GM08714 (cell line): ENCODE data around the gene HMGN3.

Source experiments
- H3K4me3 ChIP-seq: fragments of 200-500 bp; sonication (Bioruptor generic); 2 replicates; pipeline ENCODE4 v1.5.1; 2014; ENCODE audit warnings: mild to moderate bottlenecking, low read length, inconsistent platforms
- ZNF274 ChIP-seq: IDR thresholded peaks from 2 replicates; pipeline ENCODE4 v1.6.1; 2012; ENCODE audit warnings: mild to moderate bottlenecking, low read depth, low read length

The HMGN3 gene

DNA sequence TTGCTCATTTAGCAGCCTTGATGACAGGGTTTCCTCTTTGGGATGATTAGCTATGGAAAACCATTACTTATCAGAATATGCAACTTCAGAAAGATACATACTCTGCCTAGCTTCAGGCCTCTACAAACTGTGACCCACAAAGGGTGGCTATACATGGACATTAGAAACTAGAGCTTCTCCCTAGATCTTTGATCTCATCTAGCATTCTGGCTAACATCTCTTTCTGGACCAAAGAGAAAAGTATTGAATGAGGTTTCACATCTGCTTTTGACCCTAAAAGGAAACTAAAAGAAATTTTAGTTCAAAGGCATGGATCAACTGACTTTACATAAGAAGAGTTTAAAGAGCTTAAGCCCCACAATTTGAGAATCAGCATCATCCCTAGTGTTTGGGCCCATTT lies 12.4 kb upstream of the HMGN3 start:
- TF ChIP-seq ZNF274 = no peak

DNA sequence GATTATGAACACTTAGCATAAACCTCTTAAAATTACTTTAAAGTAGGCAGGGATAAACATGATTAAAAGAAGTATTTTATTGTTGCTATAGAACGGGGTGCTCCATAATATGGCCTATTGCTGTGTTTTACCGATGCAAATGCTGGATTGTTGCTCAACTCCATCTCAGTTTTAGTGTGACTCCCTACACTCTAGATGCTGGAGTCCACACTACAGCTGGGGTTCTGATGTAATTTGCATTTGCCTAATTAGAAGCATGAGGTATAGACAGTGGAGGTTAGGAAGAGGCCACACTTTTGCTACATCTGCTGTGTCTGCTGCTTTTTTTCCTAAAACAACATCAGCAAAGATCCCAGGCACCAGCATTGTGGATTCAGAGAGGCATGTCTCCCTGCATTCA lies 6.7 kb upstream of the HMGN3 start:
- TF ChIP-seq ZNF274 = no peak

More for the DNA sequence above, 12.4 kb upstream of the HMGN3 start:
- H3K4me3 ChIP-seq = no peak overlapping the region

DNA sequence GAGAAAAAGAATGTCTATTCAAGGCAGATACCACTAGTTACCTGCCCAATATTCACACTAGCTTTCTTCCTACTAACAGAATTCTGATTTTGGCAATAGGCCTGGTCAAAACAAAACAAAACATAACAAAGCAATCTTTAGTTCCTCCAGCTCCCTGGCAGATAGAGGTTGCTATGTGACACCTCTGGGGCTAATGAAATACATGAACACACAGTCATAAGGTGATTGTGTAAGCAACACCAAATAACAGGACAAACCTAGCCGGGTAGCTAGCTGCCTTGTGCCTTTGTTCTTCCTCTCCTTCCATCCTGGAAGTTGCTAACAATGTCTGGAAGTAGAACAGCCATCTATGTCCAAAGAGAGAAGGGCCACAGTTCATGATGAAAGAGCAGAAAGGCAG lies 6.0 kb upstream of the HMGN3 start:
- no peak for TF ChIP-seq ZNF274
- H3K4me3 ChIP-seq = no peak overlapping the region

More for the DNA sequence above, 6.7 kb upstream of the HMGN3 start:
- H3K4me3 ChIP-seq = no peak overlapping the region

DNA sequence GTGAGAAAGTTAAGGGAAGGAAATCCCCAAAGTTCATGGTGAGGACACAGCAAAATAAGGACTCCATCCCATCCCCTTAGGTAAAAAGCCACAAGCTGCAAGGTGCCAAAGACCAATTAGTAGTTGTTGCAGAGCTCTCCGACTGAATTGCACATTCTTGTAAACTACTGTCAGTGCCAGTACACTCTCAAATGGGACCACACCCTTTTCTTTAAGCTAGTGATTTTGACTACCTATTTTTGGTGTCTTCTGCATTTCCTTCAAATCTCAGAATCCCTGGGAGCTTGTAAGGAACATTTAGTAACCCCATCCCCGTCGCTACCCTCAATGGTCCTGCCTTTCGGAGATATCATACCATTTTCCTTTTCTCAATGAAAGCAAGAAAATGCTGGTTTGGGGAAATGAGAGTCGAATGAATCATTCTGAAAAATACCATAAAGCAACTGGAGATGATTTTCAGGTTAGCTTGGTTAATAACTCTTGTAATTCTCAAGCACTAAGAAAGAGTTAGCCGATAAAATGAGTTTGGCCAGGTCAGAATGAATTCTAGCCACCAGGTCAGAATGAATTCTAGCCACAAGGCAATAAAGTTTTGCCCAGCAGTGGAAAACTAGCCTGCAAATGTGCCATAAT lies 5.2 kb upstream of the HMGN3 start:
- no peak for TF ChIP-seq ZNF274
- no peak overlapping the region for H3K4me3 ChIP-seq

GRCh38 chr6:79238919-79239318 lies 4.4 kb upstream of the HMGN3 start:
- no peak overlapping the region for H3K4me3 ChIP-seq
- TF ChIP-seq ZNF274 = no peak

- no peak overlapping the region for H3K4me3 ChIP-seq
- no peak for TF ChIP-seq ZNF274
These were observed 2.2 kb upstream of the HMGN3 start for GRCh38 chr6:79236711-79237110.

- TF ChIP-seq ZNF274 = no peak
These were observed 802 bp downstream of the HMGN3 start for GRCh38 chr6:79233611-79234149.

DNA sequence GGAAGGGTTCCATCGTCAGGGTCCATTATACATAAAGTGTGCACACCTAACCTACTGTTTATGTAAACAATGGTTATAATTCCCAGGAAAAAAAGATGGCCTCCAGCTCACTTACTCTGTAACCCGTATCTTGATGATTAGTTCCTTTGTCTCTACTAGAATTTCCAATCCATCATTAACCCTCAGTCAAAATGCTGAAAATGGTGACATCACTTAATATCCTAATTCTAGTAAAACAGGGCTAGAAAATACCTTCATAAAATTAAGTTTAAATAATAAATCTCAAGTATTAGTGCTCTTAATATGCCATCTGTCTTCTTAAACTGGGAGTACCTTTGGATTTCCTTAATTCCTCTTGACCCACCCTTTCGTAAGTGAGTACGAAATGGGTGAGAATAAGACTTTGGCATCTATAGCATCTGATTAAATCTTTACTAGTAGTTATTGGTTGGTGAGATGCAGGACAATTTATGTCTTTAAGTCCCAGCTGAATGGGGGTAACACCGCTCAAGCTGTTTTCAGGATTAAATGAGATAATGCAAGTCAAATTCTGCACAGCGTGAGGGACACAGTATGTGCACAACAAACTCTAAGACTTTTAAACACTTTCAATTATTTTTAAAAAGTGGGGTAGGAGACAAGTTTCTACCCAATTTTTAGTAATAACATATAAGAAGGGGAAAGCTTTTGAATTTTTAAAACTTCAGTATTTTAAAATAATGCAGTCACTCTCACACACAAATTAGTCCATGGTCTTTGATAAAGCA lies 1.6 kb downstream of the HMGN3 start:
- TF ChIP-seq ZNF274 = no peak
- peak overlapping the region; percentile 97 for H3K4me3 ChIP-seq

More at GRCh38 chr6:79233611-79234149, 802 bp downstream of the HMGN3 start:
- peak overlapping the region; percentile 97 for H3K4me3 ChIP-seq

DNA sequence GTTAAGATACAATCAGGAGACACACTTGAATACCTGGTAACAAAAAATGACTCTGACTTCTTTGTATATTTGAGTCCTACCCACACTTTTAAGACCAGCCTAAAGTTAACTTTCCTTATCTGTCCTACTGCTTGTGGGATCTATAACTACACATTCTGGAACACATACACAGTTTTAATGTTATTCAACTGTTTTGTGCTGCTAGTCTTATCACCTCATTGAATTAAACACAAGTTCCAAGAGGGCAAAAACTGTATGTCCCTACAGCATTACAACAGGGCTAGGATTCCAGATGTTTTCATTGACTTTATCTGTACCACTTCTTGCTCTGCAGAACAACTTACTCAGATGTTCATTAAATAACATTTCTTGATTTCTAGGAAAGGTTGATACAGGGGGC lies 2.8 kb downstream of the HMGN3 start:
- H3K4me3 ChIP-seq = no peak overlapping the region; the same call in 1 of the 2 replicates
- TF ChIP-seq ZNF274 = no peak

DNA sequence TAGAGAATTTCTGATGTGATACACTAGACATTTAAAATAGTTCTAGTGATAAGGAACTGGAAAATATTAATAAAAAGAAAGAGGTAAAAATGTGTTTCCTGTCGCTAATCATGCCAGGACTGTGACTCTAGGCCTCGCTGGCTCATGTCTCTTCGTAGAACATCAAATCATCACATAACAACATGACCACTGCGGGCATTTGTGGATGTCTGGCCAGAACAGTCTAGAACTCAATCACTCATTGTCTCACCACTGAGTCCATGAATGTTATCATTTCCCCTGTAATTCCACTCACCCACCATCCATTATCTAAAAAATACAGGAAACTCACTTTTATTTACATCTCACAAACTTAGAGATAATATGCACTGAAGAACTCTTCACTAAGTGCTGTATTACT lies 3.4 kb downstream of the HMGN3 start:
- TF ChIP-seq ZNF274 = no peak
- no peak overlapping the region for H3K4me3 ChIP-seq

GRCh38 chr6:79230149-79230548 lies 4.3 kb downstream of the HMGN3 start:
- TF ChIP-seq ZNF274 = no peak
- H3K4me3 ChIP-seq = no peak overlapping the region

DNA sequence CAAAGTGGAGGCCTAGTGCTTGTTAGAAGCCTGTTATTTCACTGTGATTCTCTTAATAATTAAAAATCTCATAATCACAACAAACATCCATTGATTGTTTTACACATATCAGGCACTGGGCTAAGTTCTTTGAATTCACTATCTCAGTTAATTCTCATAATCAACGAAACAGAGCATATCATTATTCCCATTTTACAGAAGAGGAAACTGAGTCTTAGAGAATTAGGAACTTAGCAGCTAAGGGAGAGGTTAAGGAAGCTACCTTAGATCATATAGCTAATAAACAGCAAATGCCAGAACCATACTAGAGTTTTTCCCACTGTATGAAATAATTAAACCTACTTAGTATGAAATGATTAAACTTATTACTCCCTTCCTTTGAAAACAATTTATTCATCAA lies 7.0 kb downstream of the HMGN3 start:
- no peak for TF ChIP-seq ZNF274
- H3K4me3 ChIP-seq = no peak overlapping the region

- TF ChIP-seq ZNF274 = no peak
- H3K4me3 ChIP-seq = no peak overlapping the region
These were observed 7.8 kb downstream of the HMGN3 start for GRCh38 chr6:79226660-79227059.

DNA sequence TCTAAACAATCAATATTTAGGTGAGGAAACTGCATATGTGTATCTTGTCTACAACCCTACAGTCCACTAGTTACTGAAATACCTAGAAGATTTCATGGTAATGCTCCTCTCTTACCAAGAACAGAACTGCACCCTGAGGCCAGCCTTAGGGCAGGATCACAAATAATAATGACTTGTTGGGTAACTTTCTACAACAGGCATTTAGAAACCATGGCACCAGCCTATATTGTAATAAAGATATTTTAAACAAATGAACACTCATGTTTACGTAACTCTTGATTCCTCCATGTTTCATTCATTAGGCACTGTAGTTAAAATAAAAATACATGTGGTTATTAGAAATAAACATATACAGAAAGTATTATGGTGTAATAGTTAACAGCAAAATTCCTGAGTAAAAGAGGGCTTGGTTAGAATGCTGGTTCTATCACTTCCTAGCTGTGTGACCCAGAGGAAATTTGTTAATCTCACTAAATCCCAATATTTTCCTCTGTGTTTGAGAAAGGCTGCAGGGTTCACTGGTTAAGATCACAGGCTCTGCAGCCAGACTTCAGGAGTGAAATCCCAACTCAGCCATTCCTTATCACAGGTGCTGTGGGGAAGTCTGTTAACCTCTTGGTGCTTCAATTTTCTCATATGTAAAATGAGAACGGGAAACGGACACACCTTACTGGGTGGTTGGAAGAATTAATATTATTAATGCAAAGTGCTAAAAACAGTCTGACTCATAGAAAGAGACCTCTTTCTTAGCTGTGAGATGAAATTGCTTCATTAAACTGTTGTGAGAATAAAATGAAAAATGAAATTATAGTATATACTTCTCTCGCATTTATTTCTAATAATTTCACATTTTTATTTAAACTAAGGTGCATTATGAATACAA lies 8.5 kb downstream of the HMGN3 start:
- no peak overlapping the region for H3K4me3 ChIP-seq
- TF ChIP-seq ZNF274 = no peak
